Measurements from ENCODE around the gene WDR72.

GRCh38 chr15:53539878-53540277 lies 219.6 kb downstream of the WDR72 start:
- TF ChIP-seq CTCF (conservative IDR thresholded peaks at IDR 0.05; ENCODE audit: low read depth in 2 of 2), result no peak
- TF ChIP-seq POLR2AphosphoS5 (IDR thresholded peaks at IDR 0.05; ENCODE audit: low read depth), result no peak
- TF ChIP-seq EZH2phosphoT487 (IDR thresholded peaks at IDR 0.05; ENCODE audit: unreplicated experiment), result no peak
- no peak for TF ChIP-seq REST (IDR thresholded peaks at IDR 0.05; ENCODE audit: unreplicated experiment)
- no peak for TF ChIP-seq EZH2 (IDR thresholded peaks at IDR 0.05; ENCODE audit: low read depth, unreplicated experiment)
- no peak for TF ChIP-seq JUNB (IDR thresholded peaks at IDR 0.05; ENCODE audit: unreplicated experiment)
- no peak for TF ChIP-seq ETS1 (IDR thresholded peaks at IDR 0.05)
- no peak for TF ChIP-seq ZNF462 (CRISPR knock-in tag; IDR thresholded peaks at IDR 0.05)
- no peak for TF ChIP-seq CREB1 (CRISPR knock-in tag; IDR thresholded peaks at IDR 0.05; ENCODE audit: low read depth)
- no peak for TF ChIP-seq ZNF331 (CRISPR knock-in tag; IDR thresholded peaks at IDR 0.05; ENCODE audit: low read depth)
- no peak for TF ChIP-seq ZNF114 (CRISPR knock-in tag; IDR thresholded peaks at IDR 0.05)

Measured in GM23338 (cell line).